ENCODE data around the gene RNF157. TPM values are rescaled to one million over a fixed set of nuclear protein-coding genes. Genes with fewer than 3 reads are reported as not detected.

The RNF157 gene
- total RNA-seq, 4 donors from 2014 or later = 1.7 to 6.6 (median 4.7) TPM

- whole genome bisulfite sequencing, 2 donors = 84 to 90% methylated on average over 8 of the region's 8 CpGs
- Histone ChIP-seq H3K27ac (peak overlapping the region in 2 of 3 donors; percentile 2 to 22), H3K36me3 (no peaks in the 10 kb centered on the region), H3K4me1 (peaks cover 0 to 7% of the 10 kb centered on the region in 2 donors), H3K4me3 (replicated peaks in 1 of 3) (no peak overlapping the region), H3K27me3 (no peaks in the 10 kb centered on the region), H3K9me3 (no peaks in the 10 kb centered on the region)
- intact Hi-C loops (cut with DNase I) = no loop called here
- no peak for DNase-seq
- TF ChIP-seq POLR2A (IDR thresholded peaks at IDR 0.05) (no peak), CTCF (IDR thresholded peaks at IDR 0.05) (no peak)
Observed at GRCh38 chr17:76251478-76252039, 11.3 kb upstream of the RNF157 start.

GRCh38 chr17:76250141-76250540, 9.8 kb upstream of the RNF157 start:
- no peak for DNase-seq
- Histone ChIP-seq H3K36me3 (no peaks in the 10 kb centered on the region), H3K27ac (no peak overlapping the region), H3K4me1 (peaks cover 0 to 7% of the 10 kb centered on the region in 2 donors), H3K4me3 (replicated peaks in 1 of 3) (no peak overlapping the region), H3K27me3 (no peaks in the 10 kb centered on the region), H3K9me3 (no peaks in the 10 kb centered on the region)
- TF ChIP-seq CTCF (IDR thresholded peaks at IDR 0.05) (no peak), POLR2A (IDR thresholded peaks at IDR 0.05) (no peak)
- WGBS, 2 donors = 91 to 92% methylated on average over 6 of the region's 6 CpGs
- intact Hi-C loops (cut with DNase I) = no loop called here

- no peak for DNase-seq
- Histone ChIP-seq H3K36me3 (no peaks in the 10 kb centered on the region), H3K4me3 (replicated peaks in 1 of 3) (no peak overlapping the region), H3K9me3 (no peaks in the 10 kb centered on the region), H3K27me3 (no peaks in the 10 kb centered on the region), H3K27ac (no peak overlapping the region), H3K4me1 (peaks cover 0 to 3% of the 10 kb centered on the region in 2 donors)
- intact Hi-C loops (cut with DNase I) = no loop called here
- WGBS, 2 donors = 68 to 77% methylated on average over 11 of the region's 11 CpGs
- TF ChIP-seq CTCF (IDR thresholded peaks at IDR 0.05) (no peak), POLR2A (IDR thresholded peaks at IDR 0.05) (no peak)
Observed at GRCh38 chr17:76248013-76248782, 7.9 kb upstream of the RNF157 start.

- Histone ChIP-seq H3K4me1 (no peaks in the 10 kb centered on the region), H3K27ac (no peak overlapping the region), H3K27me3 (no peaks in the 10 kb centered on the region), H3K4me3 (replicated peaks in 1 of 3) (no peak overlapping the region), H3K9me3 (no peaks in the 10 kb centered on the region), H3K36me3 (no peaks in the 10 kb centered on the region)
- TF ChIP-seq CTCF (IDR thresholded peaks at IDR 0.05) (no peak), POLR2A (IDR thresholded peaks at IDR 0.05) (no peak)
- WGBS, 2 donors = 90 to 91% methylated on average over 8 of the region's 8 CpGs
- no peak for DNase-seq
- intact Hi-C loops (cut with DNase I) = no loop called here
Observed at GRCh38 chr17:76247304-76247703, 7.0 kb upstream of the RNF157 start.

All from thyroid gland (tissue), 4 donors.